ENCODE results near the gene HNRNPD.

DNA sequence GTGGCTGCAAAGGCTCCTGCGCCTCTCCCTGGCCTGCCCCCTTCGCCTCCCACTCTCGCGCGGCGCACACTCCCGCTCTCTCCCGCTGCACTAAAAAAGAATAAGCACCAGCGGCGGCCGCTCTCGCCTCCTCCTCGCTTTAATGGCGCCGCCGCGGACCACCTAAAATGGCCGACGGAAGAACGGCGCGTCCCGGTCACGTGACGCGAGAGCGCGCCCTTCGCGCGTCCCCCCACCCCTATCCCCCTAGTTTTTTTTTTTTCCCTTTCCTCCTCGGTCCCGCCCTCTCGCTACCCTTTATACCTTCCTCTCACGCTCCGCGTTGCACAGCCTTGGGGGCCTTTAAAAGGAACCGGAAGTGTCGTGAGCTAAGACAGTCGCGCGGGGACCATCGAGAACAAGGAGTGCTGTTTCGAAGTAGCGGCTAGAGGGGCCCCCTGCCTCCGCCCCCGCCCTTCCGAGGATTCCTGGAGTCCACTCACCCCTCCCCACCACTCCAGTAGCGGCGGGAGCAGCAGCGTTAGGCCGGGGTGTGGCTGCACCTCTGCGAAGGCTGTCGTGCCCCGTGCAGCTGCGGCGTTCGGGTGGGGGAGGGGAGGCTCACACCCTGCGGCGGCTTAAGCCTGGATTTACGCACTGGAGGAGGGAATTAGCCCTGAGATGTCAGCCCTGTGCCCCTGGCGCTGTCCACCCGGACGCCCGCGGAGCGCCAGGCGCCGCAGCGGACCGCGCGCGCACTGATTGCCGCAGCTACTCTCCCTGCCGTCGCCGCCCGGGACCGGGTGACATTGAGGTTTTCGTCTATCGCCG, at the start of gene HNRNPD:
- TF ChIP-seq POLR2A (IDR thresholded peaks at IDR 0.05) = peak in 1 of 2 donors; percentile 68
- no peak for TF ChIP-seq CTCF (IDR thresholded peaks at IDR 0.05)

All from lower leg skin (tissue), 3 donors.